ENCODE results near the gene GFI1. TPM values are rescaled to one million over a fixed set of nuclear protein-coding genes. Genes with fewer than 3 reads are reported as not detected.

The GFI1 gene
- total and polyA plus RNA-seq, 8 donors, result 0.37 to 34.4 (median 1.2) TPM

GRCh38 chr1:92485381-92486250 is 1.1 kb downstream of the GFI1 start:
- TF ChIP-seq POLR2AphosphoS5 (IDR thresholded peaks at IDR 0.05) (no peak), CTCF (IDR thresholded peaks at IDR 0.05) (peak in 1 of 7 experiments; percentile 18), EP300 (IDR thresholded peaks at IDR 0.05) (no peak)
- peak overlapping the region; percentile 65 to 83 (median 76) for H3K27ac ChIP-seq
- WGBS, 5 donors, result 0 to 2% (median 1%) methylated on average over 40 to 82 of the region's 82 CpGs
- H3K36me3 ChIP-seq, result no peaks in the 10 kb centered on the region
- H3K4me3 ChIP-seq, result peak overlapping the region; percentile 47 to 71 (median 61)
- peaks cover 63 to 65% (median 64%) of the 10 kb centered on the region in 4 donors for H3K4me1 ChIP-seq
- peak; percentile 69 to 82 for DNase-seq
- peaks cover 47 to 90% (median 74%) of the 10 kb centered on the region in 3 donors for H3K27me3 ChIP-seq
- no peaks in the 10 kb centered on the region for H3K9me3 ChIP-seq
- intact Hi-C loops (cut with DNase I; ENCODE audit: low total_unique reads), result no loop called here

- TF ChIP-seq EP300 (IDR thresholded peaks at IDR 0.05) (no peak), POLR2AphosphoS5 (IDR thresholded peaks at IDR 0.05) (peak in 1 of 3 donors; percentile 9), CTCF (IDR thresholded peaks at IDR 0.05) (no peak)
- no peaks in the 10 kb centered on the region for H3K9me3 ChIP-seq
- intact Hi-C loops (cut with DNase I; ENCODE audit: low total_unique reads), result no loop called here
- peak overlapping the region; percentile 47 to 71 (median 61) for H3K4me3 ChIP-seq
- H3K4me1 ChIP-seq, result peaks cover 66 to 72% (median 71%) of the 10 kb centered on the region in 4 donors
- 1 to 2% (median 1%) methylated on average over 52 to 65 of the region's 65 CpGs for WGBS, 5 donors
- peaks cover 55 to 98% (median 83%) of the 10 kb centered on the region in 3 donors for H3K27me3 ChIP-seq
- peak overlapping the region; percentile 65 to 83 (median 76) for H3K27ac ChIP-seq
- no peaks in the 10 kb centered on the region for H3K36me3 ChIP-seq
- peak; percentile 48 to 68 for DNase-seq
Observed at GRCh38 chr1:92484472-92485380, 2.0 kb downstream of the GFI1 start.

- H3K4me1 ChIP-seq, result peaks cover 66 to 72% (median 71%) of the 10 kb centered on the region in 4 donors
- H3K9me3 ChIP-seq, result no peaks in the 10 kb centered on the region
- intact Hi-C loops (cut with DNase I; ENCODE audit: low total_unique reads), result no loop called here
- TF ChIP-seq POLR2AphosphoS5 (IDR thresholded peaks at IDR 0.05) (no peak), EP300 (IDR thresholded peaks at IDR 0.05) (no peak)
- 2 to 4% (median 3%) methylated on average over 30 to 56 of the region's 56 CpGs for WGBS, 5 donors
- peak in 1 of 2 donors; percentile 64 for DNase-seq
- peaks cover 55 to 98% (median 81%) of the 10 kb centered on the region in 3 donors for H3K27me3 ChIP-seq
- H3K4me3 ChIP-seq, result peak overlapping the region; percentile 47 to 71 (median 61)
- peak overlapping the region; percentile 29 to 83 (median 76) for H3K27ac ChIP-seq
- H3K36me3 ChIP-seq, result no peaks in the 10 kb centered on the region
Observed at GRCh38 chr1:92483610-92484471, 2.9 kb downstream of the GFI1 start.
